ENCODE results near the gene C3orf33.

GRCh38 chr3:155804323-155804722, 1.8 kb downstream of the C3orf33 start:
- TF ChIP-seq POLR2A (IDR thresholded peaks at IDR 0.05) = no peak
- TF ChIP-seq CTCF (IDR thresholded peaks at IDR 0.05) = no peak
- TF ChIP-seq POLR2AphosphoS5 (IDR thresholded peaks at IDR 0.05) = no peak
